HepG2 (cell line): ENCODE data around the gene TNFSF12. TPM values are rescaled to one million over a fixed set of nuclear protein-coding genes. Genes with fewer than 3 reads are reported as not detected.

Experiments used
- BHLHE40 ChIP-seq: IDR thresholded peaks from 2 replicates; pipeline ENCODE4 v1.6.1; 2011; ENCODE audit warnings: low read length, improper control_type of control experiment
- EHMT2 ChIP-seq: fragments of 200-600 bp; sonication (generic); IDR thresholded peaks from 2 replicates; pipeline ENCODE4 v1.7.0; 2017; ENCODE audit warnings: antibody characterized with exemption, low read depth, low read length, borderline replicate concordance
- ETV5 ChIP-seq: IDR thresholded peaks from 2 replicates; pipeline ENCODE4 v1.6.1; 2018; ENCODE audit warnings: missing biosample characterization, missing genetic modification reagents, inconsistent platforms, borderline replicate concordance
- FOXK1 ChIP-seq: sonication (generic); formaldehyde crosslinking; IDR thresholded peaks from 2 replicates; pipeline ENCODE4 v1.4.0; 2020; ENCODE audit warnings: low read depth, missing genetic modification reagents, borderline replicate concordance
- GATAD2A ChIP-seq: IDR thresholded peaks from 2 replicates; pipeline ENCODE4 v1.6.1; 2016
- HMG20A ChIP-seq: IDR thresholded peaks from 2 replicates; pipeline ENCODE4 v1.6.1; 2016; ENCODE audit warnings: borderline replicate concordance
- MIER3 ChIP-seq: IDR thresholded peaks from 2 replicates; pipeline ENCODE4 v1.6.1; 2016; ENCODE audit warnings: missing compliant biosample characterization, borderline replicate concordance
- PCBP2 ChIP-seq: fragments of 200-400 bp; formaldehyde crosslinking; optimal IDR thresholded peaks from 2 replicates; pipeline ENCODE3; 2018; ENCODE audit warnings: low read length, low read depth; ENCODE audit not compliant: poor library complexity, severe bottlenecking
- PHF21A ChIP-seq: sonication (generic); formaldehyde crosslinking; IDR thresholded peaks from 2 replicates; pipeline ENCODE4 v1.5.0; 2020; ENCODE audit warnings: mild to moderate bottlenecking, missing genetic modification reagents
- POLR2A ChIP-seq, 2 experiments: IDR thresholded peaks; 2 replicates each; pipeline ENCODE4 v1.6.1; 2011; ENCODE audit warnings: low read depth in 2 of 2, low read length in 2 of 2, mild to moderate bottlenecking in 1 of 2, moderate library complexity in 1 of 2; ENCODE audit not compliant: insufficient read depth in 1 of 2
- SKI ChIP-seq: fragments of 450-650 bp; IDR thresholded peaks from one replicate; pipeline ENCODE4 v1.6.1; 2018; ENCODE audit warnings: mild to moderate bottlenecking; ENCODE audit not compliant: partially characterized antibody
- SP5 ChIP-seq: IDR thresholded peaks from 2 replicates; pipeline ENCODE4 v1.6.1; 2016; ENCODE audit warnings: low read depth, borderline replicate concordance
- STAG1 ChIP-seq: sonication (generic); formaldehyde crosslinking; IDR thresholded peaks from 2 replicates; pipeline ENCODE4 v1.4.0; 2020; ENCODE audit warnings: missing genetic modification reagents
- TAF1 ChIP-seq: sonication (generic); formaldehyde crosslinking; IDR thresholded peaks from 2 replicates; pipeline ENCODE4 v1.4.0; 2020; ENCODE audit warnings: missing genetic modification reagents
- ZEB1 ChIP-seq: IDR thresholded peaks from 2 replicates; pipeline ENCODE4 v1.6.1; 2012; ENCODE audit warnings: mild to moderate bottlenecking, low read depth, inconsistent platforms; ENCODE audit not compliant: insufficient replicate concordance
- ZFP36 ChIP-seq: fragments of 150-350 bp; IDR thresholded peaks from 2 replicates; pipeline ENCODE4 v1.6.1; 2018; ENCODE audit warnings: borderline replicate concordance, low read length, low read depth; ENCODE audit not compliant: partially characterized antibody
- ZFX ChIP-seq: sonication (generic); formaldehyde crosslinking; IDR thresholded peaks from 2 replicates; pipeline ENCODE4 v1.4.0; 2020; ENCODE audit warnings: mild to moderate bottlenecking, low read depth, missing genetic modification reagents, moderate library complexity
- ZNF281 ChIP-seq: sonication (generic); formaldehyde crosslinking; IDR thresholded peaks from 2 replicates; pipeline ENCODE4 v1.4.0; 2020; ENCODE audit warnings: missing genetic modification reagents, borderline replicate concordance
- ZSCAN25 ChIP-seq: sonication (generic); formaldehyde crosslinking; IDR thresholded peaks from 2 replicates; pipeline ENCODE4 v1.8.0; 2022; ENCODE audit warnings: mild to moderate bottlenecking, missing genetic modification reagents
- polyA plus RNA-seq, 8 experiments: library from polyadenylated mRNA; depleted of rRNA in 3 of 8; stranded (reverse) in 7 of 8; unstranded in 1 of 8; fragments of >200 nt; fragmentation: Illumina TruSeq in 4 of 8; extraction: Trizol in 4 of 8; gene quantifications; 2 replicates each; pipeline versions ENCODE4 v1.2.1 to v1.2.3, GENCODE V29; 2011 to 2016; ENCODE audit warnings: low read depth in 4 of 8, missing spikeins in 1 of 8, mixed read lengths in 1 of 8; ENCODE audit not compliant: insufficient read depth in 1 of 8
- total RNA-seq, 5 experiments: library from RNA; depleted of rRNA; stranded (reverse); fragments of >200 nt; fragmentation: Illumina TruSeq; extraction: Trizol; gene quantifications; 2 replicates each; pipeline ENCODE4 v1.2.3, GENCODE V29; 2016; ENCODE audit warnings: low read depth in 1 of 5
- TF ChIP-seq, protein P1 (sequence below): sonication (generic); formaldehyde crosslinking; IDR thresholded peaks from 2 replicates; pipeline ENCODE4 v1.8.0; 2022; ENCODE audit warnings: mild to moderate bottlenecking, missing genetic modification reagents, borderline replicate concordance
- TF ChIP-seq, protein P2 (sequence below): IDR thresholded peaks from 2 replicates; pipeline ENCODE4 v1.6.1; 2016; ENCODE audit warnings: missing compliant biosample characterization, missing genetic modification reagents, borderline replicate concordance

Gene TNFSF12
- total and polyA plus RNA-seq, 2 of the 13 experiments (the other 11 are each of a cell fraction or from before 2014, with no cell fraction given) = 0.93 to 7.2 TPM

GRCh38 chr17:7551396-7551795 lies 2.5 kb downstream of the TNFSF12 start (continued):
- TF ChIP-seq, protein P1, sequence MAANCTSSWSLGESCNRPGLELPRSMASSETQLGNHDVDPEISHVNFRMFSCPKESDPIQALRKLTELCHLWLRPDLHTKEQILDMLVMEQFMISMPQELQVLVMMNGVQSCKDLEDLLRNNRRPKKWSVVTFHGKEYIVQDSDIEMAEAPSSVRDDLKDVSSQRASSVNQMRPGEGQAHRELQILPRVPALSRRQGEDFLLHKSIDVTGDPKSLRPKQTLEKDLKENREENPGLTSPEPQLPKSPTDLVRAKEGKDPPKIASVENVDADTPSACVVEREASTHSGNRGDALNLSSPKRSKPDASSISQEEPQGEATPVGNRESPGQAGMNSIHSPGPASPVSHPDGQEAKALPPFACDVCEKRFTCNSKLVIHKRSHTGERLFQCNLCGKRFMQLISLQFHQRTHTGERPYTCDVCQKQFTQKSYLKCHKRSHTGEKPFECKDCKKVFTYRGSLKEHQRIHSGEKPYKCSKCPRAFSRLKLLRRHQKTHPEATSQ (CRISPR knock-in tag) = no peak
- TF ChIP-seq SKI (no peak), ZSCAN25 (CRISPR knock-in tag) (peak; percentile 95), ZFX (CRISPR knock-in tag) (peak; percentile 48; the same call in 1 of the 2 replicates), PCBP2 (no peak), ETV5 (CRISPR knock-in tag) (0 out of 2 replicates have a peak, but pooled peaks have one; percentile 19), ZFP36 (no peak), TAF1 (CRISPR knock-in tag) (peak; percentile 29; the same call in 1 of the 2 replicates), ZEB1 (no peak), FOXK1 (no peak), BHLHE40 (no peak), STAG1 (CRISPR knock-in tag) (no peak), POLR2A (IDR thresholded peaks at IDR 0.05; ENCODE audit: insufficient read depth in 1 of 2, low read depth in 2 of 2, low read length in 2 of 2) (no peak), HMG20A (peak; percentile 17; the same call in 1 of the 2 replicates), ZNF281 (CRISPR knock-in tag) (peak; percentile 98), SP5 (no peak), EHMT2 (no peak), MIER3 (CRISPR knock-in tag) (peak; percentile 44; the same call in 1 of the 2 replicates), GATAD2A (CRISPR knock-in tag) (peak; percentile 80), PHF21A (CRISPR knock-in tag) (peak; percentile 45; the same call in 1 of the 2 replicates)
- TF ChIP-seq, protein P2, sequence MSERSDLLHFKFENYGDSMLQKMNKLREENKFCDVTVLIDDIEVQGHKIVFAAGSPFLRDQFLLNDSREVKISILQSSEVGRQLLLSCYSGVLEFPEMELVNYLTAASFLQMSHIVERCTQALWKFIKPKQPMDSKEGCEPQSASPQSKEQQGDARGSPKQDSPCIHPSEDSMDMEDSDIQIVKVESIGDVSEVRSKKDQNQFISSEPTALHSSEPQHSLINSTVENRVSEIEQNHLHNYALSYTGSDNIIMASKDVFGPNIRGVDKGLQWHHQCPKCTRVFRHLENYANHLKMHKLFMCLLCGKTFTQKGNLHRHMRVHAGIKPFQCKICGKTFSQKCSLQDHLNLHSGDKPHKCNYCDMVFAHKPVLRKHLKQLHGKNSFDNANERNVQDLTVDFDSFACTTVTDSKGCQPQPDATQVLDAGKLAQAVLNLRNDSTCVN (CRISPR knock-in tag) = 0 out of 2 replicates have a peak, but pooled peaks have one; percentile 21
